Activated B cell treated with CpG ODN at 0.5 μM for 24 hours (primary cell): ENCODE results near the gene DLG1. TPM values are rescaled to one million over a fixed set of nuclear protein-coding genes. Genes with fewer than 3 reads are reported as not detected.

ENCODE experiments used
- ATAC-seq: fragments of 200-7000 bp; cut with Tn5 transposase; one replicate; pipeline ENCODE4 v1.10.0; 2021; ENCODE audit warnings: low read depth, mild to moderate bottlenecking, moderate library complexity
- CTCF ChIA-PET: fragments of 350-600 bp; sonication (Branson Sonifier 250); formaldehyde crosslinking; loops from one replicate; lab custom pipeline; 2021; ENCODE audit warnings: antibody characterized with exemption; lab: Charles Lee
- POLR2A ChIA-PET: fragments of 350-600 bp; sonication (Branson Sonifier 250); formaldehyde crosslinking; loops from one replicate; lab custom pipeline; 2021; ENCODE audit warnings: antibody characterized with exemption; lab: Charles Lee
- DNase-seq: peaks from one replicate; pipeline ENCODE4 v3.0.0; 2022
- H3K27ac Mint-ChIP-seq: one replicate; pipeline ENCODE4 v1.8.0; 2020; ENCODE audit warnings: mixed read lengths
- H3K27me3 Mint-ChIP-seq: one replicate; pipeline ENCODE4 v1.8.0; 2021; ENCODE audit warnings: mixed read lengths
- H3K36me3 Mint-ChIP-seq: one replicate; pipeline ENCODE4 v1.8.0; 2021; ENCODE audit warnings: low read depth, mixed read lengths
- H3K4me1 Mint-ChIP-seq: one replicate; pipeline ENCODE4 v1.8.0; 2021; ENCODE audit warnings: mixed read lengths
- H3K4me3 Mint-ChIP-seq: one replicate; pipeline ENCODE4 v1.8.0; 2020; ENCODE audit warnings: mild to moderate bottlenecking, mixed read lengths
- H3K9me3 Mint-ChIP-seq: one replicate; pipeline ENCODE4 v1.8.0; 2020; ENCODE audit warnings: mixed read lengths
- intact Hi-C: fragments of 100-400 bp; cut with micrococcal nuclease; formaldehyde crosslinking; loops from one replicate; pipeline ENCODE4 v1.15.1; 2024
- total RNA-seq: library from RNA; stranded (reverse); gene quantifications from 2 replicates; pipeline ENCODE4 v1.2.3, GENCODE V29; 2022
- TF ChIP-seq, protein P1 (sequence below): fragments of 200-600 bp; IDR thresholded peaks from one replicate; pipeline ENCODE4 v1.8.0; 2022; ENCODE audit warnings: antibody characterized with exemption, mild to moderate bottlenecking

DLG1 gene
- total RNA-seq, 1 donor from 2014 or later = 102 TPM

DNA sequence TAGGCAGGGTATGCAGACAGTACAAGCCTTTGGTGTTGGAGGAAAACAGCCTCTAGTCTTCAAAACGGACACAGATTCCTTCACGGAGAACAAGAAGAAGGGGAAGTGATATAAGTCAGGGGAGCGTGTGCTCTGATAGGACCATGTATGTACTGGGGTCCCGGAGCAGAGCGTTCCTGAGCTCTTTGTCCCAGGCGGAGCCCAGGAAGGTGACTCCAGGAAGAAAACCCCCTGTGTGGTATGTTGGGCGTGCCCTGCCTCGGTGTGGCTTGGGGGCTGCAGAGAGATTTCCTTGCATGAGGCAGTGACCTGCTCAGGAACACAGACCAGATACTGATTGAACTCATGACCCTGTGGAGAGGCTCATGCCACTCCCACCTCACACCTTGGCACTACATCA lies 290.5 kb downstream of the DLG1 start:
- DNase-seq (no peak), ATAC-seq (no peak)
- Mint-ChIP-seq H3K27ac (no peak overlapping the region), H3K9me3 (no peaks in the 10 kb centered on the region), H3K4me3 (no peak overlapping the region), H3K36me3 (peaks cover 1% of the 10 kb centered on the region), H3K27me3 (peaks cover 7% of the 10 kb centered on the region), H3K4me1 (peaks cover 9% of the 10 kb centered on the region)
- POLR2A ChIA-PET = interaction anchor here (1.4 kb wide), 1 partner anchor 21 kb away, joined by 6 read pairs; no protein-coding TSS in a partner anchor
- CTCF ChIA-PET = no interaction called here
- intact Hi-C loops = no loop called here
- TF ChIP-seq, protein P1, sequence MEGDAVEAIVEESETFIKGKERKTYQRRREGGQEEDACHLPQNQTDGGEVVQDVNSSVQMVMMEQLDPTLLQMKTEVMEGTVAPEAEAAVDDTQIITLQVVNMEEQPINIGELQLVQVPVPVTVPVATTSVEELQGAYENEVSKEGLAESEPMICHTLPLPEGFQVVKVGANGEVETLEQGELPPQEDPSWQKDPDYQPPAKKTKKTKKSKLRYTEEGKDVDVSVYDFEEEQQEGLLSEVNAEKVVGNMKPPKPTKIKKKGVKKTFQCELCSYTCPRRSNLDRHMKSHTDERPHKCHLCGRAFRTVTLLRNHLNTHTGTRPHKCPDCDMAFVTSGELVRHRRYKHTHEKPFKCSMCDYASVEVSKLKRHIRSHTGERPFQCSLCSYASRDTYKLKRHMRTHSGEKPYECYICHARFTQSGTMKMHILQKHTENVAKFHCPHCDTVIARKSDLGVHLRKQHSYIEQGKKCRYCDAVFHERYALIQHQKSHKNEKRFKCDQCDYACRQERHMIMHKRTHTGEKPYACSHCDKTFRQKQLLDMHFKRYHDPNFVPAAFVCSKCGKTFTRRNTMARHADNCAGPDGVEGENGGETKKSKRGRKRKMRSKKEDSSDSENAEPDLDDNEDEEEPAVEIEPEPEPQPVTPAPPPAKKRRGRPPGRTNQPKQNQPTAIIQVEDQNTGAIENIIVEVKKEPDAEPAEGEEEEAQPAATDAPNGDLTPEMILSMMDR = no peak

DNA sequence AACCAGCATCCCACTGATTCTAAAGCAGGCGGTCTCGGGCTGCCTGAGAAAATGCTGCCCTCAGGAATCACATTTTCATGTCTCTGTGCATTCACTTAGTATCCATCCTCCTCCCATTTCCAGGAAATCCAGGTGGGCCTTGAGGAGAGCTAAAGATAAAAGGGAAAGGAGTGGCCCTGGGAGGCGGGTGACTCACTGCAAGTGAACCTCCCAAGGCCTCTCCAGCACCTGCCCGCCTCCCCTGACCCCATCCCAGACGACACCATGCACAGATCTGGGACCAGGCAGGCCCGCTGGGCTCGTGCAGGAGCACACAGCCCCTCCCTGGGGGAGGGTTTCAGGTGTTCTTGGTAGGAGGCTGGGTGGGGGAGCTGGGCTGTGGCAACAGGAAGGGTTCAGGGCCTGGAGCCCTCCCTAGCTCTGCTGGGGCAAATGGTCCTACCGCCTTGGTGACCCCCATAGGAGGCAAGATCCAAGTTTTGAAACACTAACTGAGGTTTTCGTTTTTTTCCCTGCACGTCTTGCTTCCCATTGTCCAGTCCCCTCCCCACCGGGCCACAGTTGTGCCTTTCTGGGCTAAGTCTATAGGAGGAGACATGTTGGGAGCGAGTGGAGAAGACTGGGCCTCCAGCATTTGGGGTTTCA lies 291.0 kb downstream of the DLG1 start:
- ATAC-seq = no peak
- Mint-ChIP-seq H3K4me3 (no peak overlapping the region), H3K27ac (no peak overlapping the region), H3K9me3 (no peaks in the 10 kb centered on the region), H3K36me3 (peaks cover 1% of the 10 kb centered on the region), H3K27me3 (peaks cover 7% of the 10 kb centered on the region), H3K4me1 (peaks cover 9% of the 10 kb centered on the region)
- TF ChIP-seq, protein P1 = no peak
- DNase-seq = no peak
- intact Hi-C loops = no loop called here
- ChIA-PET POLR2A (interaction anchor here (0.9 to 1.4 kb wide), 2 partner anchors 9 to 21 kb away, joined by 3 to 6 read pairs; no protein-coding TSS in a partner anchor), CTCF (no interaction called here)

DNA sequence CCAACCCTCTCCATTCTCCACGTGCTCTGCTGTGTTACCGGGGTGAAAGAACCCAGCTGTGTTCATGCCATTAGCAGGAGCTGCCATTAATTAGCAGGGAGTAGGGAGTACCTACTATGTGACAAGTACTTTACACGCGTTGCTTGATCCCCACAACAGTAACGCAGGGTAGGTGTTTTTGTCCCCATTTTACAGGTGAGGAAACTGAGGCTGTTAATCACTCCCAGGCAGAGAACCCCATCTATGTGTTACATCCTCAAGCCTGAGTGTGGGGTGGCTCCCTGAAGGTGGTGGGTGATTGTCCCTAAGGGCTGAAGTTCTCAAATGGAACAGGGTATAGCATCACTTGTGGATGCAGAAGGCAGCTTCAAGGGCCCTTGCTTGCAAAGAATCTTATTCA lies 291.6 kb downstream of the DLG1 start:
- POLR2A ChIA-PET = interaction anchor here (0.9 to 4.6 kb wide), 3 partner anchors 9 to 22 kb away, joined by 3 to 91 read pairs (median 6); no protein-coding TSS in a partner anchor
- Mint-ChIP-seq H3K27me3 (peaks cover 7% of the 10 kb centered on the region), H3K36me3 (peaks cover 1% of the 10 kb centered on the region), H3K4me3 (no peak overlapping the region), H3K27ac (no peak overlapping the region), H3K9me3 (no peaks in the 10 kb centered on the region), H3K4me1 (peaks cover 9% of the 10 kb centered on the region)
- CTCF ChIA-PET = no interaction called here
- no peak for DNase-seq
- TF ChIP-seq, protein P1 = no peak
- intact Hi-C loops = no loop called here
- ATAC-seq = no peak

DNA sequence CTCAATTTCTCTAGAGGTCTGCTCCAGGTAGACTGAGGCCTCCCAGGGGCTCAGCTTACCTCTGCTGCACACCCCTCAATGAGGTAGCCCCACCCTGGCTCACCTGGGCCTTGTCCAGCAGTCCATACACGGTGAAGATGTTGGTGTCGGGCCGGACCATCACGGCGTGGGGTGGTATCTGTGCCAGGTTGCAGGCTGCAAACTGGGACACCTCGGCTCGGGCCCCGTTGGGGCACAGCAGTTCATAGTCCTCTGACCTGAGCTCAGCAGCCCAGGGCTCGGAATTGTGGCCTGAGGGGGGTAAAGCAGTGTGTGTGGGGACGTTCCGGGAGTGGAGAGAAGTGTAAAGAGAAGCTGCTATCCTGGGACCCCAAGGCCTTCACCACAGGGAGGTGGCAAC lies 292.0 kb downstream of the DLG1 start:
- no peak overlapping the region for H3K4me3 Mint-ChIP-seq
- TF ChIP-seq, protein P1 = no peak
- H3K36me3 Mint-ChIP-seq = peaks cover 1% of the 10 kb centered on the region
- H3K27me3 Mint-ChIP-seq = peaks cover 7% of the 10 kb centered on the region
- no peak for DNase-seq
- peaks cover 11% of the 10 kb centered on the region for H3K4me1 Mint-ChIP-seq
- no peaks in the 10 kb centered on the region for H3K9me3 Mint-ChIP-seq
- POLR2A ChIA-PET = interaction anchor here (0.9 to 4.6 kb wide), 4 partner anchors 10 to 22 kb away, joined by 3 to 91 read pairs (median 4); no protein-coding TSS in a partner anchor
- H3K27ac Mint-ChIP-seq = no peak overlapping the region
- CTCF ChIA-PET = no interaction called here
- intact Hi-C loops = no loop called here
- ATAC-seq = no peak
